Activated CD8-positive, alpha-beta T cell treated with anti-CD3 and anti-CD28 coated beads, Interleukin-2, amount 10 ng/mL, durations not matched to agents 7 days and 5 days (primary cell): ENCODE data around the gene SPATS2. TPM values are rescaled to one million over a fixed set of nuclear protein-coding genes. Genes with fewer than 3 reads are reported as not detected.

Source experiments
- ATAC-seq: fragments of 150-1000 bp; cut with Tn5 transposase; one replicate; pipeline ENCODE4 v1.10.0; 2021; ENCODE audit warnings: moderate library complexity
- CTCF ChIA-PET: fragments of 350-600 bp; sonication (Branson Sonifier 250); formaldehyde crosslinking; loops from one replicate; lab custom pipeline; 2021; ENCODE audit warnings: antibody characterized with exemption; lab: Charles Lee
- POLR2A ChIA-PET: fragments of 350-600 bp; sonication (Branson Sonifier 250); formaldehyde crosslinking; loops from one replicate; lab custom pipeline; 2021; ENCODE audit warnings: antibody characterized with exemption; lab: Charles Lee
- DNase-seq: peaks from one replicate; pipeline ENCODE4 v3.0.0-alpha.2; 2020
- H3K27ac Mint-ChIP-seq: one replicate; pipeline ENCODE4 v1.8.0; 2021; ENCODE audit warnings: mild to moderate bottlenecking, mixed read lengths
- H3K27me3 Mint-ChIP-seq: one replicate; pipeline ENCODE4 v1.8.0; 2021; ENCODE audit warnings: low read depth, mixed read lengths
- H3K36me3 Mint-ChIP-seq: one replicate; pipeline ENCODE4 v1.8.0; 2021; ENCODE audit warnings: low read depth, mixed read lengths
- H3K4me1 Mint-ChIP-seq: one replicate; pipeline ENCODE4 v1.8.0; 2021; ENCODE audit warnings: low read depth, mixed read lengths
- H3K4me3 Mint-ChIP-seq: one replicate; pipeline ENCODE4 v1.8.0; 2021; ENCODE audit warnings: mild to moderate bottlenecking, mixed read lengths
- H3K9me3 Mint-ChIP-seq: one replicate; pipeline ENCODE4 v1.8.0; 2022; ENCODE audit warnings: mixed read lengths; ENCODE audit not compliant: insufficient read depth
- total RNA-seq, 2 experiments: library from RNA; stranded (reverse); gene quantifications; one replicate each; pipeline ENCODE4 v1.2.3, GENCODE V29; 2021

The SPATS2 gene
- total RNA-seq, 2 experiments from 2014 or later: 12.9 to 13.0 TPM

DNA sequence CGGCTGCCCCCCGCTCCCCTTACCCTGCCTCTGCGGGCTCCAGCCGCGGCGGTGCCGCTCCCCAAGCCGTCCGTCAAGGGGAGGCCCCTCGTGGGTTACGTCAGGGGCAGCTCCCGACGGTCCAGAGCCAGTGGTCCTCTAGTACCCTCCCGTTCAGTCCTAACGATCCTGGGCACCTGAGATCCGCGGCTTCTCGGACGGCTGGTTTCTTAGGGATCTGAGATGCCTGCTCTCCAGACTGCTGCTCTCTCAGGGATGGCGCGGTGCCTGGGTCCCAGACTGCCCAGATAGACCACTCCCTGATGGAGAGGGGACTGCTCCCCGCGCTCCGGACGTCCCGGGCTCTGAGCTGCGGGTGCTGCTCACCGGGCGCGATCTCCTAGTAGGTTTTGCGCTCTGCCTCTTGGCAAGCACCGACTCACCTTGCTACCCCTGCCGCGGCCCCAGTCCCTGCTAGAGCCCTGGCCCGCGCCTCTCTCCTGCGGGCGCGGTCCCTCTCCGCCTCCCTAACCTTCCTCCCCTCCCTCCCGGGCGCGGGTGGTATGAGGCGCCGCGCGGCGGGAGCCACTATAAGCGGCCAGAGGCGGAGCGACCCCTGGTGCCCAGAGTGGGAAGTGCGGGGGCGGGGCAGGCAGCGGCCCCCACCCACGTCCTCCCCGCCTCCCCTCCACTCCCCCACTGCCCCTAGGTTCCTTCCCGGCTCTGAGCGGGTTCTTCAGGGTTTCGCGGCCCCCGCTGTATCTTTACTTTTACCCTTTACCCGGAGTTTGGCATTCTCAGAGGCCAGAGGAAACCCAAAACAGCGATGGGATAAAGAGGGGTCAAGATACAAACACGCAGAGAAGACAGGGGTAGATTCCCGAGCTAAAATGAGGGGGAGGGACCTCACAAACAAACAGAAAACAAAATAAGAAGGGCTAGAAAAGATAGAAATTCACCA lies 30.3 kb upstream of the SPATS2 start, which contains the start of gene C1QL4:
TSS of gene C1QL4 (minus strand) at position 544 of the 940 bp plus-strand sequence. CDS start 711 bp downstream, outside the sequence.
- ChIA-PET POLR2A (interaction anchor here (0.6 kb wide), 1 partner anchor 43 kb away, joined by 3 read pairs; no protein-coding TSS in a partner anchor), CTCF (interaction anchor here (0.7 to 5.6 kb wide), 15 partner anchors 7 to 177 kb away, joined by 3 to 33 read pairs (median 3); partner anchors contain the start of genes DNAJC22 and TROAP)
- Mint-ChIP-seq H3K27ac (no peak within 1 kb of the TSS), H3K9me3 (no peaks in the 10 kb centered on the region), H3K4me1 (peaks cover 19% of the 10 kb centered on the region), H3K36me3 (peaks cover 10% of the 10 kb centered on the region), H3K27me3 (peaks cover 78% of the 10 kb centered on the region), H3K4me3 (peak within 1 kb of the TSS; percentile 53)
- DNase-seq: peak; percentile 88
- ATAC-seq: peak; percentile 81

DNA sequence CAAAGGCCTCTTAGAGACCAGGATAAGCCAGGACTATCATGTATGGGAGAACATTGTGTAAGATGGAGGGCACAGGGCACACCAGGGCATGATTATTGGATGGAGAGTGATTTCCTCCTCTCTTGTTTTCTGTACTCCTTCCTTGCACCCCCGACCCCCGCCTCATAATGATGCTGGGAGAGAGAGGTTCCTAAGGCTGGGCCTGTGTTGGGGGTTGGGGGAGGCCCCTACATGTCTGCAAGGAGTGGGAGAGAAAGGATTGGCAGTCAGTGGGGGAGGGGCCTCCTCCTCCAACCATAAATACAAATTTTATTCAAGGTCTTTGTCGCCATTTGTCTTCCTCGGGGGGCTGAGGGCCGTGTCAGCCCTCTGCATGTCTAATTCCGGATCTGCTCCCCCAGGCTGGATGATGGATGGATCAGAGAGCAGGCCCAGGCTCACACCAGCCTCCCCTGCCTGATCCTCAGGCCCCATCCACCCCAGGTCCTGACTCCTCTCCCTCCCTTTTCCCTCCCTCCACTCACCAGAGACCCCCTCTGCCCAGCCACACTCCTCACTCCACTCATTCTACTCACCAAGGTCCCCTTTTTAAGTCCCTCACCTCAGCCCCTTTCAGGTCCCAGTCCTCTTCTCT lies 28.3 kb upstream of the SPATS2 start:
- peaks cover 29% of the 10 kb centered on the region for H3K4me1 Mint-ChIP-seq
- no peak overlapping the region for H3K4me3 Mint-ChIP-seq
- ATAC-seq: no peak
- peaks cover 84% of the 10 kb centered on the region for H3K27me3 Mint-ChIP-seq
- POLR2A ChIA-PET: interaction anchor here (2.3 kb wide), 1 partner anchor 16 kb away, joined by 8 read pairs; the partner anchor contains the start of gene TROAP
- no peak for DNase-seq
- H3K27ac Mint-ChIP-seq: no peak overlapping the region
- no peaks in the 10 kb centered on the region for H3K9me3 Mint-ChIP-seq
- peaks cover 2% of the 10 kb centered on the region for H3K36me3 Mint-ChIP-seq
- CTCF ChIA-PET: interaction anchor here (0.9 to 5.6 kb wide), 8 partner anchors 8 to 64 kb away, joined by 3 to 33 read pairs (median 10); partner anchors contain the start of gene DNAJC22

- Mint-ChIP-seq H3K4me1 (peaks cover 29% of the 10 kb centered on the region), H3K4me3 (no peak overlapping the region), H3K9me3 (no peaks in the 10 kb centered on the region), H3K27me3 (peaks cover 86% of the 10 kb centered on the region), H3K36me3 (peaks cover 2% of the 10 kb centered on the region), H3K27ac (no peak overlapping the region)
- DNase-seq (no peak), ATAC-seq (no peak)
- ChIA-PET CTCF (interaction anchor here (0.9 to 5.6 kb wide), 4 partner anchors 8 to 65 kb away, joined by 3 to 33 read pairs (median 10); partner anchors contain the start of gene DNAJC22), POLR2A (interaction anchor here (2.3 kb wide), 1 partner anchor 17 kb away, joined by 8 read pairs; the partner anchor contains the start of gene TROAP)
These were observed 27.8 kb upstream of the SPATS2 start for GRCh38 chr12:49339464-49339861.

DNA sequence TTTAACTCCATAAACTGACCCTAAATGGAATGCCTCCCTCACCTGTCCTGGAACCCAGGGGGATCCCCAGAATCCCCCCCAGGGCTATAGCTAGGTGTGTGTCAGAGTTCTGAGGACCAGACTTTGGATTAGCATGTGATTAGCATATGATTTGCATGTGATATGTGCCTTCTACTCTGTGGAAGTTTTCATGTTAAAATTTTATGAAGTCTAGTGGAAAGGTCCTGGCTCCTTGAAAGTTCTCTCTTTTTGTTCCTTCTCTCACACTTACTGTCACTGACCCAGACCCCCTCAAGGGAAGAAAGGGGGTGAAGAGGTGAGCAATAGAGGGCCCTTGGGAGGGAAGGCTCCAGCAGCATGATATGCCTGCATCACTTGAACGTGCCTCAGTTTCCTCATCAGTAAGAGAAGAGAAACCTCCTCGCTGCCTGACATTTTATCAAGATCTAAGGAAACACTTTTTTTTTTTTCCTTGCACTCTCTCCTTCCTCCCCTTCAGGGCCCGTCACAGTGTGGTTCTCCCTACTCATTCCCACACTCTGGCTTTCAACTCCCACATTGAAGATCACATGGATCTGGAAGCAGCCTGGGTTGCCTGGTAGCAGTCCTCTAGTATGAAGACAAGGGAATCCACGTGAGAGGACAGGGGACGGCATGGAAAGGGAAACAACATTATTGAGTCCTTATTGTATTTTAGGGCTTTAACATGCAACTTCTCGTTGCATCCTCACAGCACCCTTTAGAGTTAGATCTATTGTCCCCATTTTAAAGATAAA lies 27.0 kb upstream of the SPATS2 start:
- ATAC-seq (no peak), DNase-seq (no peak)
- no peak overlapping the region for H3K4me3 Mint-ChIP-seq
- H3K9me3 Mint-ChIP-seq: no peaks in the 10 kb centered on the region
- H3K27me3 Mint-ChIP-seq: peaks cover 82% of the 10 kb centered on the region
- H3K36me3 Mint-ChIP-seq: peaks cover 2% of the 10 kb centered on the region
- CTCF ChIA-PET: interaction anchor here (1.4 to 4.4 kb wide), 3 partner anchors 18 to 177 kb away, joined by 3 to 41 read pairs (median 17); no protein-coding TSS in a partner anchor
- H3K27ac Mint-ChIP-seq: no peak overlapping the region
- POLR2A ChIA-PET: no interaction called here
- peaks cover 29% of the 10 kb centered on the region for H3K4me1 Mint-ChIP-seq

DNA sequence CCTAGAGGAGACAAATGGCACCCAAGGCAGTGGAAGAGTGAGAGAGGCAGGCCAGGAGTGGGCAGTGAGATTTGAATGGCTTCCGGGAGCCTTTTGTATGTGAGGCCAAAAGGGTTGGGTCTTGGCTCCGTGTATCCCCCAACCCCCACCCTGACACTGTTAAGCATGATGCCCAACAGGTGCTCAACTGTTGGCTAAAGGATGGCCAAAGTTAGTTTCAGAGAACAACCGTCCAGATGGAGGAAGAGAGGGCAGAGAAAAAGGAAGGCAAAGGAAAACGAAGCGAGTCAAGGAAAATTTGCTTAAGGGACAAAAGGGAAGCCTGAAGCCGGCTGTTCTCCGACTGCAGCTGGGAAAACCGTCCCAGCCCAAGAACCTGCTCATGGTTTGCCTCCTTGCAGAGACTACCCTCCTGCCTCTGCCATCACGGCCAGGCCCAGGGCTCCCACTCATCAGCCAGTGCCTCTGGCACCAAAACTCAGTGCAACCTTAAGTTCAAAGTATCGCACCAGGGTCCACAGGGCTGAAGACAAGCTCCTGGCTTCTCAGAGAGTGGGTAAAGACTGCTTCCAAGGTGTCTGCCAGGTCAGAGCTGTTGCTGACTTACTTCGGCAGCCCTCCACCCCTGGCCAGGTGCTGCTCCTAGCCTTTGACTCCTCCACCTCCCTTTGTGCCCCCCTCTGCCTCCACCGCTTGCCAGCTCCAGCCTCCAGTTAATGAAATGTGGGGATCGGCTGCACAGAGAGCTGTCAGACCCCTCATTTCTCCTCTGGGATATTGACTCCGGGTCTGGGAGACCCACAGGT lies 26.1 kb upstream of the SPATS2 start:
- POLR2A ChIA-PET: interaction anchor here (1.1 to 2.0 kb wide), 2 partner anchors 19 to 26 kb away, joined by 5 to 12 read pairs; partner anchors contain the start of genes SPATS2 and TROAP

GRCh38 chr12:49341777-49342065 lies 25.5 kb upstream of the SPATS2 start:
- DNase-seq: no peak
- H3K4me3 Mint-ChIP-seq: no peak overlapping the region
- H3K4me1 Mint-ChIP-seq: peaks cover 39% of the 10 kb centered on the region
- no peaks in the 10 kb centered on the region for H3K9me3 Mint-ChIP-seq
- POLR2A ChIA-PET: interaction anchor here (1.1 to 2.0 kb wide), 3 partner anchors 19 to 45 kb away, joined by 3 to 12 read pairs (median 5); partner anchors contain the start of genes SPATS2 and TROAP
- H3K36me3 Mint-ChIP-seq: no peaks in the 10 kb centered on the region
- ATAC-seq: no peak
- peaks cover 87% of the 10 kb centered on the region for H3K27me3 Mint-ChIP-seq
- CTCF ChIA-PET: interaction anchor here (0.9 to 3.8 kb wide), 26 partner anchors 9 to 280 kb away, joined by 3 to 56 read pairs (median 7); partner anchors contain the start of genes PRPH, SPATS2 and TROAP
- H3K27ac Mint-ChIP-seq: no peak overlapping the region

More for the DNA sequence above, 26.1 kb upstream of the SPATS2 start:
- Mint-ChIP-seq H3K27ac (no peak overlapping the region), H3K27me3 (peaks cover 85% of the 10 kb centered on the region), H3K4me3 (no peak overlapping the region), H3K4me1 (peaks cover 34% of the 10 kb centered on the region), H3K36me3 (no peaks in the 10 kb centered on the region), H3K9me3 (no peaks in the 10 kb centered on the region)
- CTCF ChIA-PET: interaction anchor here (1.1 to 3.8 kb wide), 20 partner anchors 9 to 281 kb away, joined by 3 to 56 read pairs (median 8); partner anchors contain the start of genes PRPH, SPATS2 and TROAP
- DNase-seq: no peak
- ATAC-seq: no peak

GRCh38 chr12:49342066-49342913 lies 25.0 kb upstream of the SPATS2 start:
- peaks cover 39% of the 10 kb centered on the region for H3K4me1 Mint-ChIP-seq

DNA sequence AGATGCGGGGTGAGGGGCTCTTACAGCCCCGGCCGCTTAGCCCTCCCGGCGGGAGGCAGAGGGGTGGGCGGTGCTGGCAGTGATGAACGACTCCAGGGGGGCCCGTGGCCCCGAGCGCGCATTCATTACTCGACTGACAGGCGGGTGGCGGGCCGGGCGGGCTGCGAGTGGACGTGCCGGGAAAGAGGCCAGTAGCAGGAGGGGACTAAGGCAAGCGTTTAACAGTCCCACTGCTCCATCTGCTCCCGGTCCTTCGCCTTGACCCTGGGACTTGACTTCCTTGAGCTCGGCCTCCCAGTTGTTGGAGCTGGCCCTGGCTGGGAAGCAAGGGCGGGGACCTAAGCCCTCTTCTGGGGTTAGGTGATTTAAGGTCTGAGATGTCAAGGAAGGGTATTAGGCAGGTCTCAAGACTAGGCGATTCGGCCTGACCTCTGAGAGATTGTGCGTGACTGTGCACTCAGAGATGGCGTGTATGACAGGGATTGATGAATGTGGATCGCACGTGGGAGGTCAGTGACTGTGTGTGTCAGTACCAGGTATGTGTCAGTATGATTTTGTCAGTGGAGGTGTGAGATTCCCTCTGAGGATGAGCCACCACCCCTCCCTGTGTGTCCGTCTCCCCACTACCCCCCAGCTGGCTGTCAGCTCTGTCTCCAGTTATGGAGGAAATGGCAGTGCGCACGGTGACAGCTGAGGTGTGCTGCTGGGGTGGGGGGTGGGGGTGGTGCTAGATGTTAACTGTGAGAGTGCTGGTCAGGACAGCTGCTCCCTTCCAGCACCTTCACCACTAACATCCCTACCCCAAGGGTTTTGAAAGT lies 24.1 kb upstream of the SPATS2 start:
- ChIA-PET CTCF (interaction anchor here (0.7 to 3.8 kb wide), 26 partner anchors 8 to 249 kb away, joined by 3 to 56 read pairs (median 7); partner anchors contain the start of genes PRPH, SPATS2 and TROAP), POLR2A (interaction anchor here (1.0 to 2.0 kb wide), 3 partner anchors 21 to 46 kb away, joined by 3 to 12 read pairs (median 5); partner anchors contain the start of genes SPATS2 and TROAP)
- H3K4me1 Mint-ChIP-seq: peaks cover 34% of the 10 kb centered on the region
- H3K36me3 Mint-ChIP-seq: no peaks in the 10 kb centered on the region
- DNase-seq: no peak
- no peaks in the 10 kb centered on the region for H3K9me3 Mint-ChIP-seq
- H3K4me3 Mint-ChIP-seq: peak overlapping the region; percentile 34
- no peak for ATAC-seq
- peaks cover 86% of the 10 kb centered on the region for H3K27me3 Mint-ChIP-seq
- no peak overlapping the region for H3K27ac Mint-ChIP-seq

More at GRCh38 chr12:49342066-49342913, 25.0 kb upstream of the SPATS2 start:
- DNase-seq: peak; percentile 84
- ChIA-PET POLR2A (interaction anchor here (1.0 to 2.0 kb wide), 4 partner anchors 20 to 45 kb away, joined by 3 to 12 read pairs (median 5); partner anchors contain the start of genes SPATS2 and TROAP), CTCF (interaction anchor here (0.9 to 3.8 kb wide), 32 partner anchors 8 to 280 kb away, joined by 3 to 56 read pairs (median 4); partner anchors contain the start of genes PRPH, SPATS2 and TROAP)
- Mint-ChIP-seq H3K9me3 (no peaks in the 10 kb centered on the region), H3K4me3 (peak overlapping the region; percentile 34), H3K27ac (no peak overlapping the region), H3K27me3 (peaks cover 88% of the 10 kb centered on the region), H3K36me3 (no peaks in the 10 kb centered on the region)
- ATAC-seq: peak; percentile 73
